Kidney (tissue), 14 donors: ENCODE results near the gene ERFL. TPM values are rescaled to one million over a fixed set of nuclear protein-coding genes. Genes with fewer than 3 reads are reported as not detected.

Experiments used
- DNase-seq, 5 donors: peaks; one replicate each; pipeline ENCODE4 v3.0.0-alpha.2; 2013 to 2020
- FAIRE-seq: peaks from 2 replicates; lab custom pipeline; 2012; peaks lifted over from hg19 to GRCh38; lab: Jason Lieb, UNC
- H3K27ac ChIP-seq, 2 donors: one replicate each; pipeline ENCODE4 v1.7.0; 2013; ENCODE audit warnings: low read depth in 2 of 2, low read length in 2 of 2, inconsistent platforms in 1 of 2
- H3K27me3 ChIP-seq: one replicate; pipeline ENCODE4 v1.7.1; 2013; ENCODE audit warnings: low read length, inconsistent platforms; ENCODE audit not compliant: control insufficient read depth, insufficient read depth
- H3K36me3 ChIP-seq, 3 donors: one replicate each; pipeline versions ENCODE4 v1.7.0 to v1.7.1; 2013; ENCODE audit warnings: low read length in 3 of 3, control low read depth in 1 of 3, inconsistent platforms in 1 of 3; ENCODE audit not compliant: insufficient read depth in 3 of 3, control insufficient read depth in 2 of 3
- H3K4me1 ChIP-seq, 3 donors: one replicate each; pipeline versions ENCODE4 v1.7.0 to v1.7.1; 2013; ENCODE audit warnings: low read length in 3 of 3, inconsistent platforms in 1 of 3, low read depth in 1 of 3; ENCODE audit not compliant: control insufficient read depth in 2 of 3, insufficient read depth in 2 of 3
- H3K4me3 ChIP-seq, 3 donors: one replicate each; pipeline versions ENCODE4 v1.7.0 to v1.8.1; 2013; ENCODE audit warnings: low read length in 3 of 3, control low read depth in 1 of 3, inconsistent platforms in 1 of 3
- H3K9ac ChIP-seq, 3 donors: one replicate each; pipeline versions ENCODE4 v1.7.0 to v1.7.1; 2013; ENCODE audit warnings: low read length in 3 of 3, control low read depth in 1 of 3, inconsistent platforms in 1 of 3
- H3K9me3 ChIP-seq, 3 donors: one replicate each; pipeline versions ENCODE4 v1.7.0 to v1.7.1; 2013; ENCODE audit warnings: low read length in 3 of 3, control low read depth in 1 of 3, inconsistent platforms in 1 of 3; ENCODE audit not compliant: control insufficient read depth in 2 of 3, insufficient read depth in 1 of 3
- intact Hi-C: fragments of 100-400 bp; cut with DNase I; formaldehyde crosslinking; loops from one replicate; pipeline ENCODE4 v1.11.1; 2022
- microRNA-seq: library from miRNA; unstranded; fragments of <30 nt; microRNA quantifications from one replicate; pipeline ENCODE4 v1.2.0, GENCODE V29; 2020
- polyA plus RNA-seq: library from polyadenylated mRNA; stranded (reverse); fragments of 350-450 nt; fragmentation: Illumina TruSeq; extraction: RNeasy Lipid Tissue Mini Kit (QIAGEN cat#74804); gene quantifications from one replicate; pipeline ENCODE4 v1.2.3, GENCODE V29; 2014; ENCODE audit warnings: low read depth, low replicate concordance; ENCODE audit not compliant: insufficient read depth
- total RNA-seq: library from RNA; stranded (reverse); fragmentation: NEBNext Ultra II Directional; extraction: Animal tissue kit (Norgen Biotek cat#: 25700); gene quantifications from one replicate; pipeline ENCODE4 v1.2.1, GENCODE V29; 2021
- TF ChIP-seq, protein P1 (sequence below): IDR thresholded peaks from 3 replicates; pipeline ENCODE4 v1.5.1; 2012; ENCODE audit warnings: mild to moderate bottlenecking, moderate library complexity, borderline replicate concordance; ENCODE audit not compliant: insufficient read depth; ENCODE audit errors: extremely low read depth
- donor health status: control.
- donor health status: control.
- donor health status: control.
- donor health status: control.
- donor health status: control.
- donor health status: DM: yes; HTN: yes; CAD: no.
- donor health status: Normal renal cell carcinoma (clear cell type).

Gene ERFL
- total and polyA plus RNA-seq, 2 donors from 2014 or later, result 0.69 TPM; not detected in 1

DNA sequence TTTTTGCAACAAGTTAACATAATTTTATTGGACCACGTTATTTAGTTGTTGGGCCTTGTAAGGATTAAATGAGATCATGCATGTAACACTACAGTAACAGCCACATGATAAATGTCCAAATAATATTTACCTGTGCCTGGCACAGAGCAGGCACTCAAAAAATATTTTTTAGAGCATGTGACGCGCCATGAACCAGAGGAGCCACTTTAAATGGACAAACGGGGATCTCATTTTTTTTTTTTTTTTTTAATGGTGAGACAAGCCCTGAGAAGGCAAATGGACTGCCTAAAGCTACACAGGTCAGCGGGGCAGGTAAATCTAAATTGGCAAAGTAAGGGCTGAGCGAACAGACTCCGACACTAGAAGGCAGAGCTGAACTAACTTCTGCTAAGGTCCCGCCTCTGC lies 69.0 kb downstream of the ERFL start:
- FAIRE-seq (no peak), DNase-seq (no peak)
- H3K4me1 ChIP-seq, result peaks cover 2 to 22% (median 11%) of the 10 kb centered on the region in 3 donors
- H3K4me3 ChIP-seq, result peak overlapping the region; percentile 40 to 95 (median 94)
- TF ChIP-seq, protein P1, sequence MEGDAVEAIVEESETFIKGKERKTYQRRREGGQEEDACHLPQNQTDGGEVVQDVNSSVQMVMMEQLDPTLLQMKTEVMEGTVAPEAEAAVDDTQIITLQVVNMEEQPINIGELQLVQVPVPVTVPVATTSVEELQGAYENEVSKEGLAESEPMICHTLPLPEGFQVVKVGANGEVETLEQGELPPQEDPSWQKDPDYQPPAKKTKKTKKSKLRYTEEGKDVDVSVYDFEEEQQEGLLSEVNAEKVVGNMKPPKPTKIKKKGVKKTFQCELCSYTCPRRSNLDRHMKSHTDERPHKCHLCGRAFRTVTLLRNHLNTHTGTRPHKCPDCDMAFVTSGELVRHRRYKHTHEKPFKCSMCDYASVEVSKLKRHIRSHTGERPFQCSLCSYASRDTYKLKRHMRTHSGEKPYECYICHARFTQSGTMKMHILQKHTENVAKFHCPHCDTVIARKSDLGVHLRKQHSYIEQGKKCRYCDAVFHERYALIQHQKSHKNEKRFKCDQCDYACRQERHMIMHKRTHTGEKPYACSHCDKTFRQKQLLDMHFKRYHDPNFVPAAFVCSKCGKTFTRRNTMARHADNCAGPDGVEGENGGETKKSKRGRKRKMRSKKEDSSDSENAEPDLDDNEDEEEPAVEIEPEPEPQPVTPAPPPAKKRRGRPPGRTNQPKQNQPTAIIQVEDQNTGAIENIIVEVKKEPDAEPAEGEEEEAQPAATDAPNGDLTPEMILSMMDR, result no peak
- H3K9ac ChIP-seq, result peak overlapping the region in 2 of 3 donors; percentile 59 to 89
- H3K36me3 ChIP-seq, result peaks cover 12 to 22% (median 14%) of the 10 kb centered on the region in 3 donors
- H3K9me3 ChIP-seq, result no peaks in the 10 kb centered on the region
- peak overlapping the region in 1 of 2 donors; percentile 99 for H3K27ac ChIP-seq
- no peaks in the 10 kb centered on the region for H3K27me3 ChIP-seq
- intact Hi-C loops, result no loop called here

Small RNAs within 50 kb of the gene (microRNA-seq; reads per million reads assigned to microRNA genes)
- not detected for gene MIR6797

Other genes starting within 250 kb of the ERFL start
- gene CEACAM7, start 240.2 kb downstream of the ERFL start, total RNA-seq, result 0.16 TPM
- not detected for gene CEACAM7, start 240.2 kb downstream of the ERFL start, polyA plus RNA-seq
- gene CEACAM5, start 219.8 kb downstream of the ERFL start, total RNA-seq, result not detected
- gene CEACAM5, start 219.8 kb downstream of the ERFL start, polyA plus RNA-seq, result not detected
- not detected for gene CEACAM6, start 172.9 kb downstream of the ERFL start, total RNA-seq
- gene CEACAM6, start 172.9 kb downstream of the ERFL start, polyA plus RNA-seq, result not detected
- gene CEACAM3, start 131.9 kb downstream of the ERFL start, total RNA-seq, result 0.69 TPM
- not detected for gene CEACAM3, start 131.9 kb downstream of the ERFL start, polyA plus RNA-seq
- not detected for gene LYPD4, start 83.8 kb downstream of the ERFL start, total RNA-seq
- gene LYPD4, start 83.8 kb downstream of the ERFL start, polyA plus RNA-seq, result not detected
- not detected for gene DMRTC2, start 83.4 kb downstream of the ERFL start, total RNA-seq
- gene DMRTC2, start 83.4 kb downstream of the ERFL start, polyA plus RNA-seq, result not detected
- gene RPS19, start 68.2 kb downstream of the ERFL start, total RNA-seq, result 1,433 TPM
- 2,116 TPM for gene RPS19, start 68.2 kb downstream of the ERFL start, polyA plus RNA-seq
- 11.0 TPM for gene CD79A, start 51.2 kb downstream of the ERFL start, total RNA-seq
- gene CD79A, start 51.2 kb downstream of the ERFL start, polyA plus RNA-seq, result 0.32 TPM
- gene ARHGEF1, start 45.3 kb downstream of the ERFL start, total RNA-seq, result 139 TPM
- 39.0 TPM for gene ARHGEF1, start 45.3 kb downstream of the ERFL start, polyA plus RNA-seq
- gene RABAC1, start 30.9 kb upstream of the ERFL start, total RNA-seq, result 146 TPM
- gene RABAC1, start 30.9 kb upstream of the ERFL start, polyA plus RNA-seq, result 333 TPM
- not detected for gene ATP1A3, start 65.8 kb upstream of the ERFL start, total RNA-seq
- not detected for gene ATP1A3, start 65.8 kb upstream of the ERFL start, polyA plus RNA-seq
- gene GRIK5, start 141.8 kb upstream of the ERFL start, total RNA-seq, result 16.2 TPM
- 8.9 TPM for gene GRIK5, start 141.8 kb upstream of the ERFL start, polyA plus RNA-seq
- gene ZNF574, start 147.7 kb upstream of the ERFL start, total RNA-seq, result 12.7 TPM
- gene ZNF574, start 147.7 kb upstream of the ERFL start, polyA plus RNA-seq, result 7.2 TPM
- 9.8 TPM for gene POU2F2, start 204.0 kb upstream of the ERFL start, total RNA-seq
- gene POU2F2, start 204.0 kb upstream of the ERFL start, polyA plus RNA-seq, result 1.3 TPM